B cell (primary cell): ENCODE results near the gene DVL1.

Experiments
- EZH2 ChIP-seq: IDR thresholded peaks from 2 replicates; pipeline ENCODE4 v1.6.1; 2012; ENCODE audit warnings: borderline replicate concordance, low read depth, mild to moderate bottlenecking, moderate library complexity, low read length; ENCODE audit not compliant: insufficient read depth, poor library complexity, severe bottlenecking
- TF ChIP-seq, protein P1 (sequence below): fragments of 200-600 bp; IDR thresholded peaks from one replicate; pipeline ENCODE4 v1.8.0; 2022; ENCODE audit warnings: antibody characterized with exemption, mild to moderate bottlenecking

DNA sequence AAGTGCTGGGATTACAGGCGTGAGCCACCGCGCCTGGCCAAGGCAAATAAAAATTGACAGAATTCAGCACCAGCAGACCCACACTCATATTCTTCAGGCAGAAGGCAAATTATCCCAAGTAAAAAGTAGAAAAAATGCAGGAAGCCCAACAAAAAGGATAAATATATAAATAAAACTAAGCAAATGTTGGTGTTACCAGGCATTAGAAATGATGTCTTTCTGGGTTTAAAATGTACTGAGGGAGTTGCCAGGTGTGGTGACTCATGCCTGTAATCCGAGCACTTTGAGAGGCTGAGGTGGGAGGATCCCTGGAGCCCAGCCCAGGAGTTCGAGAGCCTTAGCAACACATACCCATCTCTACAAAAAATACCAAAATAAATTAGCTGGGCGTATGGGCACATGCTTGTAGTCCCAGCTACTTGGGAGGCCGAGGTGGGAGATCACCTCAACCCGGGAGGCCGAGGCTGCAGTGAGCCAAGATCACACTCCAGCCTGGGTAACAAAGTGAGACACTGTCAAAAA is 31.0 kb downstream of the DVL1 start:
- TF ChIP-seq, protein P1, sequence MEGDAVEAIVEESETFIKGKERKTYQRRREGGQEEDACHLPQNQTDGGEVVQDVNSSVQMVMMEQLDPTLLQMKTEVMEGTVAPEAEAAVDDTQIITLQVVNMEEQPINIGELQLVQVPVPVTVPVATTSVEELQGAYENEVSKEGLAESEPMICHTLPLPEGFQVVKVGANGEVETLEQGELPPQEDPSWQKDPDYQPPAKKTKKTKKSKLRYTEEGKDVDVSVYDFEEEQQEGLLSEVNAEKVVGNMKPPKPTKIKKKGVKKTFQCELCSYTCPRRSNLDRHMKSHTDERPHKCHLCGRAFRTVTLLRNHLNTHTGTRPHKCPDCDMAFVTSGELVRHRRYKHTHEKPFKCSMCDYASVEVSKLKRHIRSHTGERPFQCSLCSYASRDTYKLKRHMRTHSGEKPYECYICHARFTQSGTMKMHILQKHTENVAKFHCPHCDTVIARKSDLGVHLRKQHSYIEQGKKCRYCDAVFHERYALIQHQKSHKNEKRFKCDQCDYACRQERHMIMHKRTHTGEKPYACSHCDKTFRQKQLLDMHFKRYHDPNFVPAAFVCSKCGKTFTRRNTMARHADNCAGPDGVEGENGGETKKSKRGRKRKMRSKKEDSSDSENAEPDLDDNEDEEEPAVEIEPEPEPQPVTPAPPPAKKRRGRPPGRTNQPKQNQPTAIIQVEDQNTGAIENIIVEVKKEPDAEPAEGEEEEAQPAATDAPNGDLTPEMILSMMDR = no peak
- TF ChIP-seq EZH2 = no peak
